GM12864 (cell line): ENCODE measurements around the gene ACSL3.

Experiments used
- DNase-seq: peaks from one replicate; pipeline ENCODE4 v3.0.0-alpha.2; 2011; ENCODE audit warnings: low read depth
- H3K4me3 ChIP-seq: 2 replicates; pipeline ENCODE4 v1.5.1; 2011; ENCODE audit warnings: mild to moderate bottlenecking, low read depth, low read length, control low read depth
- CTCF ChIP-seq: IDR thresholded peaks from 2 replicates; pipeline ENCODE4 v1.5.1; 2011; ENCODE audit warnings: low read depth, mild to moderate bottlenecking, moderate library complexity, low read length, control low read depth, inconsistent platforms; ENCODE audit errors: missing control alignments

Gene ACSL3

GRCh38 chr2:222920657-222921186 lies 59.9 kb downstream of the ACSL3 start:
- no peak for DNase-seq
- TF ChIP-seq CTCF = no peak

GRCh38 chr2:222922019-222922800 lies 61.4 kb downstream of the ACSL3 start:
- DNase-seq = no peak
- no peak overlapping the region for H3K4me3 ChIP-seq
- TF ChIP-seq CTCF = no peak

More at GRCh38 chr2:222920657-222921186, 59.9 kb downstream of the ACSL3 start:
- H3K4me3 ChIP-seq = no peak overlapping the region

- no peak for TF ChIP-seq CTCF
- H3K4me3 ChIP-seq = no peak overlapping the region
- no peak for DNase-seq
Measured at GRCh38 chr2:222926915-222927314, 66.1 kb downstream of the ACSL3 start.

- no peak overlapping the region for H3K4me3 ChIP-seq
- DNase-seq = no peak
- no peak for TF ChIP-seq CTCF
Measured at GRCh38 chr2:222927600-222927999, 66.8 kb downstream of the ACSL3 start.

GRCh38 chr2:222928335-222928734 lies 67.5 kb downstream of the ACSL3 start:
- DNase-seq = no peak
- H3K4me3 ChIP-seq = no peak overlapping the region
- no peak for TF ChIP-seq CTCF

- TF ChIP-seq CTCF = no peak
- no peak for DNase-seq
- no peak overlapping the region for H3K4me3 ChIP-seq
Measured at GRCh38 chr2:222930862-222931261, 70.0 kb downstream of the ACSL3 start.

GRCh38 chr2:222931659-222932058 lies 70.8 kb downstream of the ACSL3 start:
- TF ChIP-seq CTCF = no peak
- DNase-seq = no peak

More at GRCh38 chr2:222931659-222932058, 70.8 kb downstream of the ACSL3 start:
- H3K4me3 ChIP-seq = no peak overlapping the region
